HG03039 (cell line): ENCODE results near the gene GPHN.
"Not testable (repeated sequence)": the region's sequence is repeated elsewhere in the genome, so short reads cannot be mapped to it uniquely, and the experiment has no call there.

Source experiments
- ATAC-seq: cut with Tn5 transposase; IDR thresholded peaks from one replicate; pipeline ENCODE4 v1.9.1; 2021; ENCODE audit warnings: mild to moderate bottlenecking, moderate library complexity; ENCODE audit not compliant: unreplicated experiment

Gene GPHN

DNA sequence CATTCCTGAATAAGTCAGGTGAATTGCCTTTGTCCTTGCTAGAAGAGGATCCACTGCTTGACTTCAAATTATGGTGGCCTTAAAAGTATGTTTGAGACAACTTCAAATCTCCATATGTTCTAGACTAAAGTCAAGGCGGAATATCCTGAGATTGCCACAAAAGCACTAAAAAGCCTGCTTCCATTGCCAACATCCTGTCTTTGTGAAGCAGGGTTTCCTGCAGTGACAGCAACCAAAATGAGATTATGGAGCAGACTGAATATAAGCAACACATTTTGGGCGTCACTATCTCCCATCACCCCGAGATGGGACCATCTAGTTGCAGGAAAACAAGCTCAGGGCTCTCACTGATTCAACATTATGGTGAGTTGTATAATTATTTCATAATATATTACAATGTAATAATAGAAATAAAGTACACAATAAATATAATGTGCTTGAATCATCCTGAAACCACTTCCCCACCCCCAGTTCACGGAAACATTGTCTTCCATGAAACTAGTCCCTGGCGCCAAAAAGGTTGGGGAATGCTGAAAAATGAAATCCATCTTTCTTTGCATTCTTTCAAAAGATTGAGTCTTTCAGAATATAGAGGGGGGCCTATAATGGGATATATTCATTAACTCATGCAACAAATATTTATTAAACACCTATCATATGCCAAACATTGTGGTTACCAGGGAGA lies 143.7 kb downstream of the GPHN start:
- no peak for ATAC-seq

DNA sequence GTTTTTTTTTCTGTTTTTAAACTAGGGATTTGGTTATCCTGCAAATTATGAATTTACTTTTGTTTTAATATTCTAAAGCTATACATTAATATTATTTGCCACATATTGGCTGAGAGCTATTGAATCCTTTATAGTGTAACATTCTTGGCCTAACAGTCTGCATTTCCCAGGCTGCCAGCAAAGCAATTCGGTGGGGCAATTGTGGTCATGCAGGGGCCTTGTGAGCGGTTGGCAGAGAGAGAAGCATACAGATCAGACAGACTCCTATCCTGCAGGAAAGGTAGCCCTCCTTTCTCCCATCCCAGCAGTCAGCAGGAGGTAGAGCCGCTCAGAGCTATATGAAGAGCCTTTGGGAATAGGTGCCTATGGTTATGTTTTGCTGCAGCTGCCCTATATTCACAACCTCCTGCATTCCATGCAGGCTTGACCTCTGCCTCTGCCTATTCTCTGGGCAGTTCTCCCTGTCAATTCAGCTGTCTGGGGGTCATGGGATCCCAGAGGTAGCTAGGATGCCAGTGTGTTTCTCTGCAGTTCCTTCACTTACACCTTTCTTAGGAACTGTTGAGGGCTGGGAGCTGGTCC lies 144.7 kb downstream of the GPHN start:
- no peak for ATAC-seq

DNA sequence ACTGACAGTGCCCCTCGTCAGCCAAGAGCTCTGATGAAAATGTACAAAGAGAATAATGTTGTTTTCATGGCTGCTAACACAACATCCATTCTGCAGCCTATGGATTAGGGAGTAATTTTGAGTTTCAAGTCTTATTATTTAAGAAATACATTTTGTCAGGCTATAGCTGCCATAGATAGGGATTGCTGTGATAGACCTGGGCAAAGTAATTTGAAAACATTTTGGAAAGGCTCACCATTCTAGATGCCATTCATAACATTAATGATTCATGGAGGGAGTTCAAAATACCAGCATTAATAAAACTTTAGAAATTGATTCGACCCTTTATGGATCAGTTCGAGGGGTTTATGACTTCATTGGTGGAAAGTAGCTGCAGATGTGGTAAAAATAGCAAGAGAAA lies 149.8 kb downstream of the GPHN start:
- ATAC-seq = no peak

DNA sequence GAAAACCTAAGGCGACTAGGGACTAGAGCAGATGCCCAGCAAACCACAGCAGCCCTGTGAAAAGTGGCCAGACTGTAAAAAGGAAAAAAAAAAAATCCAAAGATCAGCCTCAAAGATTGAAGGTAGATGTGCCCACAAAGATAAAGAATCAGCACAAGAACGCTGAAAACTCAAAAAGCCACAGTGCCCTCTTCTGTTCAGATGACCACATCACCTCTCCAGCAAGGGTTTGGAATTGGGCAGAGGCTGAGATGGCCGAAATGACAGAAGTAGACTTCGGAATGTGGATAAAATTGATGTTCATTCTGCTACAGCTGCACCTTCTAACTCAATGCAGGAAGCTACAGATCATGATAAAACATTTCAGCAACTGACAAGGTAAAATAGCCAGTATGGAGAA lies 154.4 kb downstream of the GPHN start:
- ATAC-seq = no peak

DNA sequence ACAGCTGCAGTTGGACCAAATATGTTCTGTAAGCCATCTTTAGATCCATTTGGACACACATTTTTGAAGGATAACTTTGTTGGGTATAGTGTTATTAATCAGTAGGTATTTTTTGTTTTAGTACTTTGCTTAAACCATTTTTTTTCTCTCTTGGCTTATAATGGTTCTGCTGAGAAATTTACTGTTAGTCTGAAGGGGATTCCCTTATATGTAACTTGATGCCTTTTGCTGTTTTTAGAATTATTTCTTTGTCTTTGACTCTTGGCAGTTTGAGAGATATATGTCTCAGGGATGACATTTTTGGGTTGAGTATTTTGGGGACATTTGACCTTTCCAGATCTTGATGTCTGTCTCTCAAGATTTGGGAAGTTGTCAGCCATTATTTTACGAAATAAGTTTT lies 169.8 kb downstream of the GPHN start:
- ATAC-seq = no peak

DNA sequence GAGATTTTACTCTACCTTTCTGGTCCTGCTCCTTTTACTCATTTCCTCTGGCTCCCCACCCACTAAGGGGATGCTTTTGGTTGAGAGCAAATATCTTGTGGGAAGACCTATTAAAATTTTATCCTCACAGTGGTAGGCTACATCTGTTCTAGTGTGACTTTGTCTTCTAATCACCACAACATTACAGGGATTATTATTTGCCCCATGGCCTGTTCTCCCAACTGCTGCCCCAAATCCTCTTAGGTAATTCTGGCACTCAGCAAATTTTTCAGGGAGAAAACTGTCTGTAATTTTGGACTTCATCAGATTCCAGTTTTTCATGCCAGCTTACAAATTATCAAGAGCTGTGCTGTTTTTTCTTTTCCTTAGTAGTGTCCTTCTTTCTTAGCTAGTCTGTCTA lies 172.3 kb downstream of the GPHN start:
- no peak for ATAC-seq

DNA sequence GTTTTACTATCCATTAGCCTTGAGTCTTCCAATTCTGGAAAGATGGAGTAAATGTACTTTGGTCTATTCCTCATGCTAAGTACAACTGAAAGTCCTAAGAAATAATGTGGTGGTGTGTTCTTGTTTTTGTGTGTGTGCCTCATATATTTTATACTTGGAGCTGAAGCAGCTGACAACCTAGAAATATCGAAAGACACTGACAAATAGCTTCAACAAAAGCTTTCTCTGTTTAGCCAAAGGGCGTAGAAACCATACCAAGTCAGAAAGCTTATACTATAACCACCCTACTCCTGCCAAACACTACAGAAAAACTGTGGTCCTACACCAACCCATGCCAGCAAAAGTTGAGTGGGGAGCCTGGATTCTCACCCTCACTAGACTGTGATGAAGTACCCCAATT lies 188.4 kb downstream of the GPHN start:
- no peak for ATAC-seq

DNA sequence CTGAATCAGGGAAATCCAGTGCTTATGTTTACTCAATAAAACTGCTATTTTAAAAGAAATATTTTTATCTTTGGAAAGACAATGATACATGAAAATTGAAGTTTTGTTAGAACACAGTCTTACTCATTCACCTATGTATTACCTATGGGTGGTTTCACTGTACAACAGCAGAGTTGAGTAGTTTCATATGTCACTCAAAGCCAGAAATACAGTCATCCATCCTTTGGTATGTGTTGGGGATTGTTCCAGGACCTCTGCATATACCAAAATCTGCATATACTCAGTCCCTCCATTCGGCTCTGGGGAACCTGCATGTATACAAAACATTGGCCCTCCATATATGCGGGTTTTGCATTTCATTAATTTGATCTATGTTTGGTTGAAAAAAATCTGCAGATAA lies 190.6 kb downstream of the GPHN start:
- ATAC-seq = no peak

DNA sequence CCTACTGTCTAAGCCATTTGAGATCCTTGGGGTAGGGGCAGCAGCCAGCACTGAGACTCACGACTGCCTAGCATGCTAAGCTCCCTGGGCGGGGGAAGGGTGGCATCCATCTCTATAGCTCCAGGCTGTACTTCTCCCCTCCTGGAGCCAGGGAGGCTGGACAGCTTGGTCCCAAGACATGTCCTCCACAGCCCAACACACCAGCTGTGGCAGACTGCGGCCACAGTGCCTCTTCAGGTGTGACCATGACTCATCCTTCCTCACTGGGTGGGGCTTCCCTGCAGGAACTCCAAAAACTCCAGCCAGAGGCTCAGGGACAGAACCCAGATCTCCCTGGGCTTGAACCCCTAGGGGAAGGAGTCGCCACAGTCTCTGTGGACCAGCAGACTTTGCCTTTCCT lies 193.9 kb downstream of the GPHN start:
- no peak for ATAC-seq

DNA sequence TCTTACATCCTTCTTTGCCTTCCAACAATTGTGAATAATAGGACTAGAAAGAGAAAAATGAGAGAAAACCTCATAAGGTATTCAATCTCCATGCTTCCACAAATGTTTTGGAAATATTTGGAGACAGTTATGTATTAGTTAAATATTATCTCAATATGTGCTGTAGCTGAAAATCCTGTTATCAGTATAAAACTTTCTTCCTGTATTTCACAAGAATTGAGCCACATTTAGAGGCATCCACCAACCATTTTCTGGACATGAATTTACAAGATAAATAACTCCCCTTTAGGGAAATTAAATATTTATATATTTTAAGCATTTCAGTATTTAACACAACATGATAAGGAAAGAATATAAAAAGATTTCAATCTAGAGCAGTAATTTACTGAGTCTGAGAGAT lies 200.3 kb downstream of the GPHN start:
- no peak for ATAC-seq

DNA sequence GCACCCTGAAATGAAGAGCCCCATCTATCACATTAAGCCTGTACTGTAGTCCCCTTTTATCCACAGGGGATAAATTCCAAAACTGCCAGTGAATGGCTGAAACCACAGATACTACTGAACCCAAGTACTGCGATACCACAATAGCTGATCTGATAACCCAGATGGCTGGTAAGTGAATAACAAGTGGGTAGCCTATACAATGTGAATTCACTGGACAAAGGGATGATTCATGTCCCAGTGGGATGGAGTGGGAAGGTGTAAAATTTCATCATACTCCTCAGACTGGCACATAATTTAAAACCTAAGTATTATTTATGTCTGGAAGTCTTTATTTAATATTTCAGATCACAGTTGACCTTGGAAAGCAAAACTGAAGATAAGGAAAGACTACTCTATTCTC lies 201.3 kb downstream of the GPHN start:
- ATAC-seq = no peak

DNA sequence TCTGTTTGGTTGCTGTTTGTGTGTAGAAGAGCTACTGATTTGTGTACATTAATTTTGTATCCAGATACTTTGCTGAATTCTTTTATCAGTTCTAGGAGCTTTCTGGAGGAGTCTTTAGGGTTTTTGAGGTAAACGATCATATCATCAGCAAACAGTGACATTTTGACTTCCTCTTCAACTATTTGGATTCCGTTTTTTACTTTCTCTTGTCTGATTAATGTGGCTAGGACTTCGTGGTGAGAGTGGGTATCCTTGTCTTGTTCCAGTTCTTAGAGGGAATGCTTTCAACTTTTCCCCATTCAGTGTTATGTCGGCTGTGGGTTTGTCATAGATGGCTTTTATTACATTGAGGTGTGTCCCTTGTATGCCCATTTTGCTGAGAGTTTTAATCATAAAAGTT lies 206.3 kb downstream of the GPHN start:
- ATAC-seq = not testable (repeated sequence)

DNA sequence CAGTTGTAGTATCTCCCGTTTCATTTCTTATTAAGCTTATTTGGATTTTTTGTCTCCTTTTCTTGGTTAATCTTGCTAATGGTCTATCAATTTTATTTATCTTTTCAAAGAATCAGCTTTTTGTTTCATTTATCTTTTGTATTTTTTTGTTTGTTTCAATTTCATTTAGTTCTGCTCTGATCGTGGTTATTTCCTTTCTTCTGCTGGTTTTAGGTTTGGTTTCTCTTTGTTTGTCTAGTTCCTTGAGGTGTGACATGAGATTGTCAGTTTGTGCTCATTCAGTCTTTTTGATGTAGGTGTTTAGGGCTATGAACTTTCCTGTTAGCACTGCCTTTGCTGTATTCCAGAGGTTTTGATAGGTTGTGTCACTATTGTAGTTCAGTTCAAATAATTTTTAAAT lies 207.4 kb downstream of the GPHN start:
- not testable (repeated sequence) for ATAC-seq

DNA sequence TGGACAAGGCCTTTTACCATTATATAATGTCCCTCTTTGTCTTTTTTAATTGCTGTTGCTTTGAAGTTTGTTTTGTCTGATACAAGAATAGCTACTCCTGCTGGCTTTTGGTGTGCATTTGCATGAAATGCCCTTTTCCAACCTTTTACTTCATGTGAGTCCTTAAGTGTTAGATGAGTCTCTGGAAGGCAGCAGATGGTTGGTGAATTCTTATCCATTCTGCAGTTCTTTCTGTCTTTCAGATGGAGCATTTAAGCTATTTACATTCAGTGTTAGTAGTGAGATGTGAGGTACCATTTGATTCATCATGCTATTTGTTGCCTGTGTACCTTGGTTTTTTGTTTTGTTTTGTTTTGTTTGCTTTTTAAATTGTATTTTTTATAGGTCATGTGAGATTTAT lies 208.3 kb downstream of the GPHN start:
- ATAC-seq = no peak

DNA sequence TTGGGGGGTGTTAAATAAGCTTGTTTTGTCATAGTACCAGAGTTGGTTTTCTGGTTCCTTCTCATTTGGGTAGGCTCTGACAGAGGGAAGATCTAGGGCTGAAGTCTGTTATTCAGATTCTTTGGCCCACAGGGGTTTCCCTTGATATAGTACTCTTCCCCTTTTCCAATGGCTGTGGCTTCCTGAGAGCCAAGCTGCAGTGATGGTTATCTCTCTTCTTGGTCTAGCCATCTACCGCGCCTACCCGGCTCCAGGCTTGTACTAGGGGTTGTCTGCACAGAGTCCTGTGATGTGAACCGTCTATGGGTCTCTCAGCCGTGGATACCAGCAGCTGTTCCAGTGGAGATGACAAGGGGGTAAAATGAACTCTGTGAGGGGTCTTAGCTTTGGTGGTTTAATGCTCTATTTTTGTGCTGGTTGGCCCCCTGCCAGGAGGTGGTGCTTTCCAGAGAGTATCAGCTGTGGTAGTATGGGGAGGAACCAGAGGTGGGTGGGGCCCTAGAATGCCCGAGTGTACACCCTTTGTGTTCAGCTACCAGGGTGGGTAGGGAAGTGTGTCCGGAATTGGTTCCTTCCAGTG lies 209.7 kb downstream of the GPHN start:
- ATAC-seq = no peak

DNA sequence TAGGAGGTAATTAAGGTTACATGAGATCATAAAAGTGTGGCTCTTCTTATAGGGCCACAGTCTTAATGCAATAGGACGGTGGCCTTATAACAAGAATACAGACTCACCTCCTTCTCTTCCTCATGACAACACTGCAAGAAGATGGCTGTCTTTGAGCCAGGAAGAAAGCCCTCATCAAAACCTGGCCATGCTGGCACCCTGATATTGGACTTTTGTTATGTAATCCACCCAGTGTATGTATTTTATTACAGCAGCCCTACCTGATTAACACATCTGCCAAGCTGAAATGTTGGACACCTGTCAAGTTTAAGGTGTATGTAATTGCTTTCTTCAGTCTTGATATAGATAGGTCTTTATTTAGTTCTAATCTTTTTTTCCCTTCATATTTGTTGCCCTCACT lies 217.0 kb downstream of the GPHN start:
- no peak for ATAC-seq

DNA sequence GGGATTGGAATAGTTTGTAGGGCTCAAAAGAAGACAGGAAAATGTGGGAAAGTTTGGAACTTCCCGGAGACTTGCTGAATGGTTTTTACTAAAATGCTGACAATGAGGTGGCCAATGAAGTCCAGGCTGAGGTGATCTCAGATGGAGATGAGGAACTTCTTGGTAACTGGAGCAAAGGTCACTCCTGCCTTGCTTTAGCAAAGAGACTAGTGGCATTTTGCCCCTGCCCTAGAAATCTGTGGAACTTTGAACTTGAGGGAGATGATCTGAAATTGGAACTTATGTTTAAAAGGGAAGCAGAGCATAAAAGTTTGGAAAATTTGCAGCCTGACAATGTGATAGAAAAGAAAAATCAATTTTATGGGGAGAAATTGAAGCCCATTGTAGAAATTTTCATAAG lies 223.4 kb downstream of the GPHN start:
- ATAC-seq = not testable (repeated sequence)

DNA sequence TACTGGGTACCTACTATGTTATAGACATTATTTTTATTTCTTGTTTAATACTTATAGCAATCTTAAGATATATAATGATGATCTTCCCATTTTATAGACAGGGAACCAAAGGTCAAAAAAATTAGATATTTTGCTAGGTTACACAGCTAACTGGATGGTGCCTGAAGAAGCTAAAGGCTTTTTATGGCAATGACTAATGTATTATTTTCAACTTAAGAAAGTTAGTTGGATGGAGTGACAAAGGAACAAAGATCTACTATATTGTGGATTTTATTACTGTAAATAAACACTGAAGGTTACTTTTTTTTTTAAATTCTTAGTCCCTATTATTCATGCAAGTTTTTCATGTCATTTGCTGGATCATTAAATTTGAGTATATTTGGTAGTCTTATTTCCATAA lies 227.9 kb downstream of the GPHN start:
- ATAC-seq = no peak

DNA sequence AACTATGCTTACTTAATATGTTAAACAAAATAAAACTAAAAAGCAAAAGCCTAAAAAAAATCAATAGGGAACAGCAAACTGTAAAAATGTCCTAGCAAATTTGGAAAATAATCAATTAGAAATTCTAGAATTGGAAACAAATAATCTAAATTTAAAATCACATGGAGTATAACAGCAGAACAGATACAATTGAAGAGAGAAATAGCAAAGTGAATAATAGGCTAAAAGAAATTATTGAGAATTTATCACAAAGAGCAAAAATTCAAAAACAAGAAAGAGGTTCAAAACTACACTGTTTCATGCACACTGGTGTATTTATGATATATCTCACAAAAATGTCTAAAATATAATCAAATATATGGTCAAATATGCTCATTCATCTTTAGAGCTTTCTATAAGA lies 231.9 kb downstream of the GPHN start:
- no peak for ATAC-seq

DNA sequence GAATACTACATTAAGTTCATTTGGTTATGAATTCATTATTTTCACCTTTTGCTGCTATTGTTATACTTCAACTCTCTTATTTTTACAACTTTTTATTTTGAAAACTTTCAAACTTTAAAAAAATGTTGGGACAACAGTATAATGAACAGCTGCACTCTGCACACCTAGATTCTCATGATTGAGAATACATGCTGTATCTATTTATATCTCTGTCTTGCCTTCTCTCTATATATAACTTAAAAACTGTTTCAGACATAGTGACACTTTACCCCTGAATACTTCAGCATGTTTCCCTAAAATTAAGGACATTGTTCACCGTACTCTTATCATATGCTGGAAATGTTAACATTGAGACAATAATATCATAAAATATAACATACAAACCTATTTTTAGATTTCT lies 237.1 kb downstream of the GPHN start:
- no peak for ATAC-seq

DNA sequence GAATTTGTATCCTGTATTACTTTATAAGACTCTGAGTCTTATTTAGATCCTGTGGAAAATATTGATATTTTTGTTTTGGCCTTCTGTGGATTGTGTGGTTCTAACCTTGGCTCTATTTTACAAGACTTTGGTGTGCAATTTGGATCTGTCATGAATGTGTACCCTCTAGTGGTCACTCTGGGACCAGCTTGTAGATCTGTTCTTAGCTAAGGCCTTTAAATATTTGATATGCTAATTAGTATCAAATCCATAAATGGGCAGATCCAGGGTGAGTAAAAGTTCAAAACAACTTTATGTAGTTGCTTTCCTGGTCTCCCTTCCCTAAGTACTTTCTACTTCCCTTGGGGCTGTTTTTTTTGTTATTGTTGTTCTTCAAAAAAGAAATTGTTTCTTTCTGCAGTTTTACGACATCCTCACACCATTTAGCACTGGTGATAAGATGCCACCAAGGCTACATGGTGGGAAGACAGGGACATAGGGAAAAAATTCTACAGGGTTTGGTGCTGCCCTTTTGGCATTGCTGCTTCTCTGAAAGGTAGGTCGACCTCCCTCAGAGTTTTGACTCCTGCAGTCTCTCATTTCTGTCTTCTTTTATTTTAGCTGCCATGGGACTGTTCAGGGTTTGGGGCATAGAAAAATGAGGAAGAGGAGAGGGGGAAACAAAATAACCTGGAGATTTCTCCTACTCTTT lies 238.5 kb downstream of the GPHN start:
- ATAC-seq = no peak

DNA sequence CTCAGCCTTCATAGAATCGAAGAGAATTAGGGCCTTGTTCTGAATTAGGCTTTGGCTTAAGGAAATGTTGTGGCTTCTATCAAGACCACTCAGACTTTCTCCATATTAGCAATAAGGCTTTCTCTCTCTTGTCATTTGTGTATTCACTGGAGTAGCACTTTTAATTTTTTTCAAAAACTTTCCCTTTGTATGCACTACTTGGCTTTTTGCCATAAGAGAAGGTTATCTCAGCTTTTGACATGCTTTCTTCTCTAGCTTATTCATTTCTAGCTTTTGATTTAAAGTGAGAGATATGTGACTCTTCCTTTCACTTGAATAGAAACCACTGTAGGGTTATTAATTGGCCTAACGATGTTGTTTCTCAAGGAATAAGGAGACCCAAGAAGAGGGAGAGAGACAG lies 244.2 kb downstream of the GPHN start:
- ATAC-seq = no peak
